Middle frontal gyrus (tissue), 1 donor: ENCODE data around the gene CFAP251.
"Not testable (repeated sequence)": the region's sequence is repeated elsewhere in the genome, so short reads cannot be mapped to it uniquely, and the experiment has no call there.

Experiments
- DNase-seq: peaks from one replicate; pipeline ENCODE4 v3.0.0-alpha.2; 2015; ENCODE audit warnings: low spot score; ENCODE audit errors: extremely low spot score

Gene CFAP251

DNA sequence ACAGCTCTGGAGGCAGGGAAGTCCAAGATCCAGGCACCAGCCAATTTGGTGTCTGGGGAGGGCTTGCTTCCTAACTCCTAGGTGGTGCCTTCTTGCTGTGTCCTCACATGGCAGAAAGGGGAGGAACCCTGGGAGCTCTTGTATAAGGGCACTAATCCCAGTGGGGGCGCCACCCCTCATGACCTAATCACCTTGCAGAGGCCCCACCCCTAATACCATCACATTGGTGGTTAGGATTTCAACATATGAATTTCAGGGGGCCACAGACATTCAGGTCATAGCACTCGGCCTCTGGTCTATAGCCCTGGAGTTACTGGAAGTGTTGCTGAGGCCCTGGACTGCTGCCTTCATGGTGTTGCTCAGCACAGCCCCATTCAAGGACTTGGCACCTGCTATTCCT, 15.2 kb upstream of the CFAP251 start:
- no peak for DNase-seq

DNA sequence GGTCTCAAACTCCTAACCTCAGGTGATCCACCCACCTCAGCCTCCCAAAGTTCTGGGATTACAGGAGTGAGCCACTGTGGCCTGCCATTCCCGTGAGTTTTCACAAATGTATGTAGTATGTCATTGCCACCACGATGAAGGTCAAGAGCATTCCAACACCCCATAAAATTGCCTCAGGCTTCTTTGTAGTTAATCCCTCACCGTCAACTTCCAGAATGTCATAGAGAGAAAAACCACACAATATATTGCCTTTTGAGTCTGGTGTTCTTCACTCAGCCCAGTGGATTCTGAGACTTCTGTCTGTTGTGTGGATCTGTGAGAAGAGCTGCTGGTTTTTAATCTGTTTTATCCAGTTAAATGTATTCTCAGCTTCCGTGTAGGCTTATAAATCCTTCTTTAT, 12.6 kb upstream of the CFAP251 start:
- DNase-seq: no peak

DNA sequence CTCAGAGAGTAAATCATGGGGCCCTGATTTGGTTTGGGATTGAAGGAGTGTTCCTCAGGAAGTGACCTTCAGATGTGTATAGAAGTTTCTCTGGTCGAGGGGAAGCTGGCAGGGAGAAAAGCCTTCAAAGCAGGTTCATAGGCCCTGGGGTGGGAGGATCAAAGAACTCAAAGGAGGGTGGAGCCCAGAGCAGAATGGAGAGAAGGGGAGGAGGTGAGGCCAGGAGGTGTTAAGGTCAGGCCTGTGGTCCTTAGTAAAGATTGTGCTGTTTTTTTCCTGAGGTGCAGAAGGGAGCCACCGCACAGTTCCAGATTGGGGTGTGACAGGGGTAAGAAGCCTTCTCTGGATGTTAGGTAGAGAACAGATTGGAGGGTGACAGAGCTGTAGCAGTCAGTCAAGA, 9.7 kb upstream of the CFAP251 start:
- no peak for DNase-seq

DNA sequence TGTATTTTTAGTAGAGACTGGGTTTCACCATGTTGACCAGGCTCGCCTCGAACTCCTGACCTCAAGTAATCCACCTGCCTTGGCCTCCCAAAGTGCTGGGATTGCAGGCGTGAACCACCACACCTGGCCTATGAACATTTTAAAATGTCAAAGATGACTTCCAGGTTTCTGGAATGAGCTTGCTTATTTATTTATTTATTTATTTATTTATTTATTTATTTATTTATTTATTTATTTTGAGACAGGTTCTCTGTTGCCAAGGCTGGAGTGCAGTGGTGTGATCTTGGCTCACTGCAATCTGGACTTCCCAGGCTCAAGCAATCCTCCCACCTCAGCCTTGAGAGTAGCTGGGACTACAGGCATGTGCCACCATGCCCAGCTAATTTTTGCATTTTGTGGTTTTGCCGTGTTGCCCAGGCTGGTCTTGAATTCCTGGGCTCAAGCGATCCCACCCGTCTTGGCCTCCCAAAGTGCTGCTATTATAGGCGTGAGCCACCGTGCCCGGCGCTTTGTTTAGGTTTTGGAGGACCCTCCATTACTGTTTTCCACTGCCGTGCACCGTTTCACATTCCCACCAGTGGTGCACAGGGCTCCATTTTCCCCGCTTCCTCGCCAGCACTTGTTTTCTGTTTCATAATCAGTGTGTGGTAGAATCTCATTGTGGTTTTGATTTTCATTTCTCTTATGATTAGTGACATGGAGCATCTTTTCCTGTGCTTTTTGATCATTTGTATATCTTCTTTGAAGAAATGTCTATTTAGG, 6.4 kb upstream of the CFAP251 start:
- DNase-seq: no peak

DNA sequence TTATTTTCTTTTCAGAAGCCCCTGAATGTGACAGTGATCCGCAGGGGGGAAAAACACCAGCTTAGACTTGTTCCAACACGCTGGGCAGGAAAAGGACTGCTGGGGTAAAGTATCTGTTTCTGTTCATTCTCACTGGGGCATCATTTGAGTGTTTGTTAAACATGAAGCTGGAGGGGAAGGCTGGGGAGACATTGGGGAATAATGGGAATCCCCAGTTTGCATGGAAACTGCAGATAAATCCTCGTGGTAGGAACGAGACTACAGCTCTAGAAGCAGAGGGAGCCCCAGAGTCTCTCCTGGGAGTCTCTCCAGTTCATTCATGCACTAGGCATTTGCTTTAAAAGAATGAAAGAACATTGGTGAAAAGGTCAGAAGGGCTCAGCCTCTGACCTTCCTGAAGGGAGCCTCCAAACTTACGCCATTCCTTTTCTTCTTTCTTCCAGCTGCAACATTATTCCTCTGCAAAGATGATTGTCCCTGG, 2.5 kb upstream of the CFAP251 start:
- no peak for DNase-seq

DNA sequence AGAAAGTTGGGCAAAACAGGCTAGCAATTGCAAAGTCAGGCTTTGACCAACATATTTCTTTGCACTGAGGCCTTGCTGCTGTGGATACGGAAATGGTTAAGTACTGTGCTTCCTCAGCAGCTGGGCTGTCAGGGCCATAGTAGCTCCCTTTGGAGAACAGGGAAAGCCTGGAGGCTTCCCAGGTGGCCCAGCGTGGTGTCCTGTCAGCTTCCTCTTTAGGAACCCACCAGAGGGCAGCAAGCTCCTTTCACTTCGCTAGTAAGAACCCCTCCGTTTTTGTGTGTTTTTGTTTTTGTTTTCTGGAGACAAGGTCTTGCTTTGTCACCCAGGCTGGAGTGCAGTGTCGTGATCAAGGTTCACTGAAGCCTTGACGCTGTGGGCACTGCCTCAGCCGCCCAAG, 1.7 kb upstream of the CFAP251 start:
- no peak for DNase-seq

DNA sequence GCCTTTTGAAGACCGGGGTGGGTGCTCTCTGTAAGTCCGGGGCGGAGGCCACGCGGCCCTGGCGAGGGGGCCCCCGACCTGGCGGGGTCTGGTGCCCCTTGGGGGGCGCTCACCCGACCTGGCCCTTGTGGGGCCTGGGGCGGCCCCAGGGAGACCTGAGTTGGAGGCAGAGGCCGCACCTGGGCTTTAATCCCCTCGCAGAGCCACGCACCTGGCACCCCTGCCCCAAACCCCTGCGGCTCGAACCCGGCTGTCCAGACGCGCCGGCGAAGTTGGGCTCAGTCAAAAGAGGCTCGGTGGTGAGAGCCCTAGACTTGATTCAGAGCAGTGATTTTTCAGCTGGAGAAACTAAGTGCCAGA, 267 bp downstream of the CFAP251 start:
- DNase-seq: no peak

DNA sequence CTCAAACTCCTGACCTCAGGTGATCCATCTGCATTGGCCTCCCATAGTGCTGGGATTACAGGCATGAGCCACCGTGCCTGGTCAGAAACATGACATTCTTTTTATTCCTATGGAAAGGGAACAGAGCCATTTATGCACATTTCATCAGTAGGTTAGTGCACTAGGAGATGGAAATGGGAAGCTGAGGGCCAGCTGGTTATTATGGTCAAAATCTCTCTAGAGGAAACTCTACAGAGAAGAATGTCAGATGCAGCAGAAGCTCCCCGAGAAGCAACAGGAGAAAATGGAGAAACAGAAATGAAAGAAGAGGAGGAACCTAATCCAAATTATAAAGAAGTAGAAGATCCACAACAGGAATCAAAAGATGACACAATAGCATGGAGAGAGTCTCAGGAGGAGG, 2.7 kb downstream of the CFAP251 start:
- DNase-seq: no peak

DNA sequence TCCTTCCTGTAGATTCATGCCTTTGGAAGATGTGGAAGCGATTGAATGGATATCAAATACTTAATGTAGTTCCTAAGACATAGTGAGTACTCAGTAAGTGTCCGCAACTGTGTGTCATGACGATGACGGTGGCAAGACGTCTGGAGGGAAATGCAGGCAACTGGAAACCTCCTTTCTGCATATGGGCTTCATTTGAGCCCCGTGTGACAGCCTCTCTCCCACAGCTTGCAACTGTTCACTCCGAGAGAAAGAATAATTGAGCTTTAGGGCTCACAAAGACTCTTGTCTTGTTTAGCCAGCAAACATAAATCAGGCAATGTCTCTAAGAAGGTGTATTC, 6.9 kb downstream of the CFAP251 start:
- DNase-seq: no peak

DNA sequence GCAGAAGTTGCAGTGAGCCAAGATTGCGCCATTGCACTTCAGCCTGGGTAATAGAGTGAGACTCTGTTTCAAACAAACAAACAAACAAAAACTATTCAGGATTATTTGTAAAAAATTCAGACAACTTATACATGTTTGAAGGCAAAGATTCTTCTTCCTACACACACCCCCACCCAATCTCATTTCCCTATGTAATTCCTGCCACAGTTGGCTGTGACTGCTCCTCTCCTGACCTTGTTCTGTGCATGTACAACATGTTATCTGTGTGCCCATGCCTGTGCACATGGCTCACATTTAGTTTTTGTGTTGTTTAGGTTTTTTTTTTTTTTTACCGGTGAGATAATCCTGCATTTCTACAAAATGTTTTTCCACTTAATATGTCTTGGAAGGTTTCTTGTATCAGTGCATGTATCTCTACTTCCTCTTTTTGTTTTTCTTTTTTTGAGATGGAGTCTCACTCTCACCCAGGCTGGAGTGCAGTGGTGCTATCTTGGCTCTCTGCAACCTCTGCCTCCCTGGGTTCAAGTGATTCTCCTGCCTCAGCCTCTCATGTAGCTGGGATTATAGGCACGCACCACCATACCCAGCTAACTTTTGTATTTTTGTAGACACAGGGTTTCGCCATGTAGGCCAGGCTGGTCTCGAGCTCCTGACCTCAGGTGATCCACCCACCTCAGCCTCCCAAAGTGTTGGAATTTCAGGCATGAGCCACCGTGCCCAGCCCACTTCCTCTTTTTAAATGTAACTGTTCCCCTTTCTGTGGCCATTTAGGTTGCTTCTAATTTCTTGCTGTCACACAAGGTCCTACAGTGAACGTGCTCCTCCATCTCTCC, 8.7 kb downstream of the CFAP251 start:
- DNase-seq: no peak

DNA sequence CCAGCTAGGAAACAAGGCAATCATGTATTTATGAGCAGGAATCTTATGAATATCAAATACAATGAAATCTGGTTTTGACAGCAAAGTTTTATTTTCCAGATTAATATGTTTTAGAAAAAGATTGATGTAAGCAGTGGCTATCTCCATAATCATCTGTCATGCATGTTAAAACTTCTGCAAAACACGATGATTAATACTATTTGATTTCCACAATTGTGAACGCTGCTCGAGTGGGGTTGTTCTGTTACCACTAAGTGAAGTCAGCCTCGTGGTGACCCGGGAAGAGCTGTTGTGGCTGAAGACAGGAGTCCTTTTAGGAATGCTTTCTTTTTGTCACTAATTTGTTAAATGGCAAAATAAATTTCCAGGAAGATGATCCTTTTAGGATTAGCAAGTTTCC, 9.4 kb downstream of the CFAP251 start:
- DNase-seq: no peak

DNA sequence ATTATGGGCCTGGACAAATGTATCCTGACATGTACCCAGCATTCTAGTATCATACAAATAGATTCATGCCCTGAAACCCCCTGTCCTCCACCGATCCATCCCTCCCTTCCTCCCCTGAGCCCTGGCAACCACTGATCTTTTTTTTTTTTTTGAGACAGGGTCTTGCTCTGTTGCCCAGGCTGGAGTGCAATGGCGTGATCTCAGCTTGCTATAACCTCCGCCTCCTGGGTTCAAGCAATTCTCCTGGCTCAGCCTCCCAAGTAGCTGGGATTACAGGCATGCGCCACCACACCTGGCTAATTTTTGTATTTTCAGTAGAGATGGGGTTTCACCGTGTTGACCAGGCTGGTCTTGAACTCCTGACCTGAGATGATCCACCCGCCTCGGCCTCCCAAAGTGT, 11.2 kb downstream of the CFAP251 start:
- not testable (repeated sequence) for DNase-seq

DNA sequence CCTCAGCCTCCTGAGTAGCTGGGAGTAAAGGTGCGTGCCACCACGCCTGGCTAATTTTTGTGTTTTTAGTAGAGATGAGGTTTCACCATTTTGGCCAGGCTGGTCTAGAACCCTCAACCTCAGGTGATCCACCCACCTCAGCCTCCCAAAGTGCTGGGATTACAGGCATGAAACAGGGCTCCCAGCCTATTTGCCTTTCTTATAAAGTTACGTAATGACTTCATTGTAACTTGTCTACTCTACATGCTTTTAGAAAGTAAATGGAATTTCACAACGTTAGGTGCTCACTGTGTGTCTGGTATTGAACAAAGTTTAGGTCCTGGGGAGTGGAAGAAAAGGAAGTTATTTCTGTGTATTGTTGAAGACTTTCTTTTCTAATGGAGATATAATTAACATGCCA, 12.5 kb downstream of the CFAP251 start:
- no peak for DNase-seq

DNA sequence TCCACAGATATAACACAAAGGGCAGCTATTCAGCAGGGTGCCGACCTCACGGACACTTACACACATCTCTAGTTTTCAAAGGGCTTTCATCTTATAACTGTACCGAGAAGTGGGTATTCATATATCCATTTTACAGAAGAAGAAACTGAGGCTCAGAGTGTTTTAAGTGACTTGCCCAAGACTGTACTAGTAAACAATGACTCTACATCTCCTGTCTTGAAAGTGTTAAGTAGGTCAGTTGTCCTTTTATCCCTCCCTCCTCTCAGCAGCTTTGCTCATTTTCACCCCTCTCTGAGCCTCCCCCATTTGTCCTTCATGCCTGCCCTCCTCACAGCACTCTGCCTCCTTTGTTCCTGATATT, 13.8 kb downstream of the CFAP251 start:
- no peak for DNase-seq

DNA sequence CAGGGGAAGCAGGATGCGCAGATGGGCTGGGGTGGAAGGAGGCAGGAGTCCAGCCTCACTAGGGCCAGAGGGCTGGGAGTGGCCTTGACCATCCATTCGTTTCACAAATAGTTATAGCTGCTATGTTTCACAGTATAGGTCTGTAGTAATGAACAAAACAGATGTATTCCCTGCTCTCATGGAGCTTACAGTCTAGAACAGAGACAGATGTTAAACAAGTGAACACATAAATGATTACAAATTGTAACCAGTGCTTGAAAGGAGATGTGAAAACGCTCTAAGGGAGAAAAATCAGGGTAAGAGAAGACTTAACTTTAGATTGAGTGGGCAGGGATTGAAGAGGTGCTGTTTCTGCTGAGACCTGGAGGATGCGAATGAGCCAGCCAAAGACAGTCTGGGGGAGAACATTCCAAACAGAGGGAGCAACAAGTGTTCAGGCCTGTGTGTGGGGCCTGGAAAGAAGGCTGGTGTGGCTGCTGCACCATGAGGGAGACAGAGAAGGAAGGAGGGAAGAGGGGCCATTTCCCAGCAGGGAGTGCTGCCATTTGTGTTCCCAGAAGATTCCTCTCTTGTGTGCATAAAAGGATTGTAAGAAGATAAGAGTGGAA, 14.6 kb downstream of the CFAP251 start:
- DNase-seq: no peak

DNA sequence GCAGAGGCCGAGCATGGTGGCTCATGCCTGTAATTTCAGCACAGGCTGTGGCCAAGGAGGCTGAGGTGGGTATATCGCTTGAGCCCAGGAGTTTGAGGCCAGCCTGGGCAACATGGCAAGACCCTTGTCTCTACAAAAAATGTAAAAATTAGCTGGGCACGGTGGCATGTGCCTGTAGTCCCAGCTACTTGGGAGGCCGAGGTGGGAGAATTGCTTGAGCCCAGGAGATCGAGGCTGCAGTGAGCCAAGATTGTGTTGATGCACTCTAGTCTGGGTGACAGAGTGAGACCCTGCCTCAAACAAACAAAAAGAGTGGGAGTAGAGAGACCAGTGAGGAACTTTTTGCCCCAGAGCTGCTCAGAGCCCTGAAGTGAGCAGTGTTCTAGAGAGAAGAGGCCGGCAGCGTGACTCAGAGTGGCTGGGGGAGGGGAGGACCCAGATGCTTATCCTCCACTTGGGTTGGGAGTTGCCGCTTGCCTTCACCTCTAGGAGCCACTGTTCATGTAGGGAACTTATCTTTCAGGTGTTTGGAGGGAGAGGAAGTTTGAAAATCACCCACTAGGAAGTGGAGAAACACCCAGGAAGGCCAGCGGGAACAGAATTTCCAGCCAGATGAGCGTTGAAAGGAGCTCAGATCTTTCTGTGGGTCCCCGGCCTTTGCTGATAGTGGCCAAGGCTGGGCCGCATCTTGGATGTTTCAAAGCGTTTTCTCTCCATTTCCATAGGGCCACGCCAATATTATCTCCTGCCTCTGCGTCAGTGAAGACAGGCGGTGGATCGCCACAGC, 15.3 kb downstream of the CFAP251 start:
- DNase-seq: no peak

DNA sequence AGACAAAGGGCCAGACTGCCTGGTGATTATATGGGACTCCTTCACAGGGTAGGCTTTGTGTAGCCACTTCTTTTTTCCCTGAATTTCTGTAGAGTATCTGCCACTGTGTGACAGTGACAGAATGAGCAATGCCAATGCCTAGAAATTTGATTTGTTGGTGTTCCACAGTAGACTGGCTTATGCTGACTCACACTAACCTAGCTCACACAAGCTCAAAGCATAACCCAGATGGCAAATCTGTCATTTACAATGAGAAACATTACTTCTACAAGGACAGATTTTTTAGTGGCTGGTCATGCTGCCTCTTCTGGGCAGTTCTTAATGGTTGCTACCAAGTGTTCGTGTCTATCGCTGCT, 15.9 kb downstream of the CFAP251 start:
- no peak for DNase-seq

DNA sequence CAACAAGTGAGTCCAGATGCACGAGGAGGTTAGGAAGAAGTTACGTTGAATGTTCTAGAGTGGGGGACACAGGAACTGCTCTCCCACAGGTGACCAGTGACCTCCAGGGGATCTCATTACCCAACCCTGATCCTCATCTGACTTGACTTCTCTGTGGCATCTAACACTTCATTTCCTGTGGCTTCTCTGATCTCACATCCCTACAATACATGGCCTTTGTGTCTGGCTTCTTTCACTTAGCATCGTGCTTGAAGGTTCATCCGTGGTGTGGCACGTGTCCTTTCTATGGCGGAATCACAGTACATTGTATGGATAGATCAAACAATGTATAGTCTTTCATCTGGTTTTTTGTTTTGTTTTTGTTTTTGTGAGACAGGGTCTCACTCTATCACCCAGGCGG, 19.3 kb downstream of the CFAP251 start:
- DNase-seq: no peak

DNA sequence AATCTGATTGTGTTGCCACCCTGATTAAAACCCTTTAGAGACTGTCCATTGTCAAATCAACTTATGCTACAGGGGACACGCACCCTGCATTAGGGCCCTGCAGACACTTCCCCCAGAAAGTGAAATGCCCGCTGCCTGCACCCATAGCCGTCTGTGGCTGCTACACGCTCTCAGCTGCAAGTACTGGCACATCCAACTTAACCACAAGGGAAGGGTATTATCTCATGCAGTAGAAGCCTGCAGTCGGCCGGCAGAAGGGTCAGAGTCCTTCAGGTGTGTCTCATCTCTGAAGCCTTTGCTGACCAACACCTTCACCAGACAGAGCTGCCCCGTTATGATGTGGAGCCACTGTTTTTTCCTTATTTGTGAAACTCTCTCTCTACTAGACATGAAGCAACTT, 20.8 kb downstream of the CFAP251 start:
- DNase-seq: no peak

DNA sequence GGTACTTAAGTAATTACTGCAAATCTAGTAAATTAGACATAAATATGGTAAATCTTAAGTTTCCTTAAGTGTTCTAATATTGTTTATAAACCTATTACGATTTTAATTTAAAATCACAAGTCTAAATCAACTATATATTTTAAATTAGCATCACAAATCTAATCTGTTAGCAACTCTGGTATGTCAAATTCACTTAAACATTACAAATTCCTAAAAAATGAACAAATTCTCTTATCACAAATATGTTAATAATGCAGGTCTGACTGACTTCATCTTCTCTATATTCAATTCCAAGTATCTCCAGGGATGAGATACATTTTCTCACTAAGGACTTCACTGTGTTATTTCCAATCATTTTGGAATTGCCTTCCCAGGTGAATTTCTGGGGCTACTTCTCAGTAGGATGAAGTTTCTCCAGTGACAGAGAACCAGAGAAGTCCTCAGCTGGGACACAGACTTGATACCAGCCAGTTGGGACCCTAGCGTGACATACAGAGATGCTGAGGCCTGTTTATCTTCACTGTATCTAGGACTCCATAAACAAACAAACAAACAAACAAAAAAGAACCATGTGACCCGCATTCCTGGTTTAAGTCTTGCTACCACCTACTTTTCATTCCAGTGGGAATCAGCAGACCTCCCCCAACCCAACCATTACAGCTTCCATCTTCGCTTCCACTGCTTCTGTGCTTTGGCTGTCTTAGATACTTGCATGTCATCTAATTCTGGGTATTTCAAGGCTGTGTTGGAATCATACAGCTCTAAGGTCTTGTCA, 21.8 kb downstream of the CFAP251 start:
- DNase-seq: no peak

DNA sequence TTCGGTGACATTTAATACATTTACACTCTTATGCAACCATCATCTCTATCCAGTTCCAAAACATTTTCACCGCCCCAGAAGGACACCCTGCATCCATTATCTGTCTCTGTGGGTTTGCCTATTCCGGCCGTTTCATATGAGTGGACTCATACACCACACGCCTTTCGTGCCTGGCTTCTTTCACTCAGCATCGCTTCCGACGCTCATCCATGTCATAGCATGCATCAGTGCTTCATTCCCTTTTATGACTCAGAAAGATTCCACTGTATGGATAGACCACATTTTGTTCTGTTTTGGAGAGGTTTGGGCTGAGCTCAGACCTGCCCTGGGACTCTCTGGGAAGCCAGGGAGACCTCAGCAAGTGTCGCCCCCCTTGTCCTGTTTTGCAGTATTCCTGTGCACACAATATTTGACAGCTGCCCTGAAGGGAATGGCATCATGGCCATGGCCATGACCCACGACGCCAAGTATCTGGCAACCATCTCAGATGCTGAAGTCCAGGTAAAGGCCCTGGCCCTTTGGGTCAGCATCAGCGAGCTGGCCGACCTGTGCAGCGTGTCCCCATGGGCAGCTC, 23.8 kb downstream of the CFAP251 start:
- DNase-seq: no peak
